HepG2 (cell line): Measurements from ENCODE around the gene PGK1. TPM values are rescaled to one million over a fixed set of nuclear protein-coding genes. Genes with fewer than 3 reads are reported as not detected.
A peak's percentile ranks its signal among the peaks of the same experiment; 100 is the strongest.

ENCODE experiments used
- ATAC-seq: fragments of 200-7000 bp; cut with Tn5 transposase; 3 replicates; pipeline ENCODE4 v1.9.1; 2020; ENCODE audit warnings: mild to moderate bottlenecking, moderate library complexity
- BruUV-seq: library from RNA; stranded (reverse); fragments of 400-500 nt; replicated peaks from 2 replicates; lab custom pipeline; 2021; lab: Mats Ljungman, UMichigan
- CTCF ChIA-PET: fragments of 300-600 bp; formaldehyde crosslinking; extraction: SDS; loops from one replicate; lab custom pipeline; 2021; ENCODE audit warnings: low total read pairs, inconsistent platforms, low intra/inter-chr PET ratio; lab: Yijun Ruan, JAX
- POLR2A ChIA-PET: fragments of 350-600 bp; sonication (Branson Sonifier 250); formaldehyde crosslinking; loops from one replicate; lab custom pipeline; 2020; ENCODE audit warnings: antibody characterized with exemption, inconsistent platforms; lab: Yijun Ruan, JAX
- DNase-seq: peaks from one replicate; pipeline ENCODE4 v3.0.0-alpha.2; 2015; ENCODE audit warnings: low spot score
- FAIRE-seq: peaks from 3 replicates; lab custom pipeline; 2011; peaks lifted over from hg19 to GRCh38; lab: Jason Lieb, UNC
- H2AFZ ChIP-seq: one replicate; pipeline ENCODE4 v1.6.1; 2011; ENCODE audit warnings: low read length, inconsistent platforms
- H3K27ac ChIP-seq: fragments of 300-600 bp; 3 replicates; pipeline ENCODE4 v1.8.0; 2011; ENCODE audit warnings: mixed run types, mild to moderate bottlenecking, mixed read lengths, low read length, inconsistent platforms; ENCODE audit not compliant: insufficient read depth; ENCODE audit errors: extremely low read length
- H3K27me3 ChIP-seq, 2 experiments: fragments of 200-600 bp in 1 of 2; 2 replicates in 1 of 2; 3 replicates in 1 of 2; pipeline versions ENCODE4 v1.6.0 to v1.8.0; 2011; ENCODE audit warnings: low read length in 2 of 2, mild to moderate bottlenecking in 2 of 2, moderate library complexity in 2 of 2, inconsistent platforms in 1 of 2; ENCODE audit not compliant: insufficient read depth in 2 of 2, control insufficient read depth in 1 of 2
- H3K36me3 ChIP-seq, 2 experiments: fragments of 200-600 bp in 1 of 2; replicated peaks in 1 of 2; 2 replicates in 1 of 2; 3 replicates in 1 of 2; pipeline versions ENCODE4 v1.5.1 to v1.8.0; 2011; ENCODE audit warnings: low read length in 2 of 2, inconsistent platforms in 1 of 2; ENCODE audit not compliant: insufficient read depth in 2 of 2, control insufficient read depth in 1 of 2
- H3K4me1 ChIP-seq: 2 replicates; pipeline ENCODE4 v1.5.1; 2012; ENCODE audit warnings: low read length, inconsistent platforms; ENCODE audit not compliant: insufficient read depth
- H3K4me2 ChIP-seq: 2 replicates; pipeline ENCODE4 v1.6.0; 2011; ENCODE audit warnings: low read depth, low read length, inconsistent platforms
- H3K4me3 ChIP-seq, 3 experiments: fragments of 200-600 bp in 1 of 3; sonication (generic), shearing (Covaris generic) in 1 of 3; replicated peaks in 1 of 3; 2 replicates each; pipeline ENCODE4 v1.5.1; 2011 to 2016; ENCODE audit warnings: low read length in 3 of 3, inconsistent platforms in 2 of 3, low read depth in 2 of 3, mild to moderate bottlenecking in 2 of 3, control low read depth in 1 of 3, mixed read lengths in 1 of 3; ENCODE audit not compliant: insufficient read depth in 1 of 3
- H3K79me2 ChIP-seq: one replicate; pipeline ENCODE4 v1.6.1; 2011; ENCODE audit warnings: low read length, inconsistent platforms; ENCODE audit not compliant: insufficient read depth
- H3K9ac ChIP-seq: 2 replicates; pipeline ENCODE4 v1.6.0; 2011; ENCODE audit warnings: mild to moderate bottlenecking, low read depth, low read length, inconsistent platforms; ENCODE audit not compliant: insufficient read depth
- H3K9me3 ChIP-seq: 2 replicates; pipeline ENCODE4 v1.5.1; 2012; ENCODE audit warnings: mild to moderate bottlenecking, low read length
- H4K20me1 ChIP-seq: 2 replicates; pipeline ENCODE4 v1.6.0; 2011; ENCODE audit warnings: inconsistent platforms, mild to moderate bottlenecking, low read length, moderate library complexity; ENCODE audit not compliant: insufficient read depth
- ARNTL ChIP-seq: sonication (generic); formaldehyde crosslinking; IDR thresholded peaks from 2 replicates; pipeline ENCODE4 v1.4.0; 2020; ENCODE audit warnings: mild to moderate bottlenecking, missing genetic modification reagents
- BCL6 ChIP-seq: IDR thresholded peaks from 2 replicates; pipeline ENCODE4 v1.6.1; 2016; ENCODE audit warnings: missing genetic modification reagents, missing compliant biosample characterization
- NPAS2 ChIP-seq: sonication (generic); formaldehyde crosslinking; IDR thresholded peaks from 2 replicates; pipeline ENCODE4 v1.8.0; 2022; ENCODE audit warnings: mild to moderate bottlenecking, missing genetic modification reagents, borderline replicate concordance
- ONECUT2 ChIP-seq: sonication (generic); formaldehyde crosslinking; IDR thresholded peaks from 2 replicates; pipeline ENCODE4 v1.4.0; 2020; ENCODE audit warnings: missing genetic modification reagents
- ZFP90 ChIP-seq: sonication (generic); formaldehyde crosslinking; IDR thresholded peaks from 2 replicates; pipeline ENCODE4 v1.8.0; 2022; ENCODE audit warnings: missing genetic modification reagents, mild to moderate bottlenecking, inconsistent platforms, borderline replicate concordance
- ZNF180 ChIP-seq: sonication (generic); formaldehyde crosslinking; IDR thresholded peaks from 2 replicates; pipeline ENCODE4 v1.4.0; 2020; ENCODE audit warnings: low read depth, missing genetic modification reagents, borderline replicate concordance
- ZNF230 ChIP-seq: sonication (generic); formaldehyde crosslinking; IDR thresholded peaks from 2 replicates; pipeline ENCODE4 v1.4.0; 2020; ENCODE audit warnings: mild to moderate bottlenecking, missing genetic modification reagents
- ZNF292 ChIP-seq: sonication (generic); formaldehyde crosslinking; IDR thresholded peaks from 2 replicates; pipeline ENCODE4 v1.8.1; 2022; ENCODE audit warnings: mild to moderate bottlenecking, low read depth, missing genetic modification reagents, borderline replicate concordance
- ZNF616 ChIP-seq: sonication (generic); formaldehyde crosslinking; IDR thresholded peaks from 2 replicates; pipeline ENCODE4 v1.5.0; 2020; ENCODE audit warnings: low read depth, mild to moderate bottlenecking, missing genetic modification reagents
- WGBS: methylation state at CpG from one replicate; pipeline ENCODE4 v1.1.6; 2017; ENCODE audit warnings: low lambda C conversion rate; 5-methylcytosine and 5-hydroxymethylcytosine counted together
- in situ Hi-C: cut with HindIII; loops from 2 replicates; pipeline ENCODE4 v1.10.0; 2017; ENCODE audit warnings: low pct_unique_long_range_greater_than_20kb; ENCODE audit not compliant: extremely low pct_ligation_motif_present
- intact Hi-C: fragments of 100-400 bp; cut with micrococcal nuclease; formaldehyde crosslinking; loops from one replicate; pipeline ENCODE4 v1.10.0; 2022; ENCODE audit not compliant: unreplicated experiment
- polyA plus RNA-seq, 8 experiments: library from polyadenylated mRNA; depleted of rRNA in 3 of 8; stranded (reverse) in 7 of 8; unstranded in 1 of 8; fragments of >200 nt; fragmentation: Illumina TruSeq in 4 of 8; extraction: Trizol in 4 of 8; gene quantifications; 2 replicates each; pipeline versions ENCODE4 v1.2.1 to v1.2.3, GENCODE V29; 2011 to 2016; ENCODE audit warnings: low read depth in 4 of 8, missing spikeins in 1 of 8, mixed read lengths in 1 of 8; ENCODE audit not compliant: insufficient read depth in 1 of 8
- total RNA-seq, 5 experiments: library from RNA; depleted of rRNA; stranded (reverse); fragments of >200 nt; fragmentation: Illumina TruSeq; extraction: Trizol; gene quantifications; 2 replicates each; pipeline ENCODE4 v1.2.3, GENCODE V29; 2016; ENCODE audit warnings: low read depth in 1 of 5
- TF ChIP-seq, protein P1 (sequence below): sonication (generic); formaldehyde crosslinking; IDR thresholded peaks from 2 replicates; pipeline ENCODE4 v1.4.0; 2020; ENCODE audit warnings: mild to moderate bottlenecking, missing genetic modification reagents, borderline replicate concordance
- TF ChIP-seq, protein P2 (sequence below): IDR thresholded peaks from 2 replicates; pipeline ENCODE4 v1.6.1; 2016; ENCODE audit warnings: mild to moderate bottlenecking
- TF ChIP-seq, protein P3 (sequence below): sonication (generic); formaldehyde crosslinking; IDR thresholded peaks from 2 replicates; pipeline ENCODE4 v1.5.0; 2020; ENCODE audit warnings: missing genetic modification reagents

PGK1 gene
- total and polyA plus RNA-seq, 2 of the 13 experiments (the other 11 are each of a cell fraction or from before 2014, with no cell fraction given): 325 to 1,274 TPM

DNA sequence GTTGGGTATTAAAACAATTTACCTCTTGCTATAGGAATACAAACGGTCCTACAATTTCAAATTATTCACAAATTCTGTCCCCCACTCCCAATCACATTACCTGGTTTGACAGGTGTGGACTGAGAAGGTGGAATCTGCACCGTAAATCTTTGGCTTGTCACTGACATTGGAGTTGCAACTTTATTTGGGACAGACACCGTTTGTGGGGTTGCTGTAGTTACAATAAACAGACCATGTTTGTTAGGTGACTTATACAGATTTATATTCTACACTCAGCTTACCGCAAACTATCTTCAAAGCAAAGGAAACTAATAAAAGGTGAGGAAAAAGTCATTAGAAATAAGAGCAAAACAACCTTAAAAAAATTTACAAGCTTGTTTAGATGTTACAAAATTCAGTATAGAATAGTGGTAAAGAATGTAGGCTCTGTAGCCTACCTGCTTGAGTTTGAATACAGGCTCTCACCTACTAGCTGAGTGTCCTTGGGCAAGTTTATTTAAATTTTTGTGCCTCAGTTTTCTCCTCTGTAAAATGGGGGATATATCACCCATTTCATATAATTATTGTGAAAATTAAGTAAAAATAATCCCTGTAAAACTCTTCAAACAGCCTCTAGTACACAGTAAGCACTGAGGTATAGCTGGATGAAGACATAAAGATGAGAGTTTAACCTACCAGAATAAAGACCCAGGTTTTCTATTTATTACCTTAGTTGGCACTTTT, 29.4 kb downstream of the PGK1 start (continued):
- TF ChIP-seq, protein P1, sequence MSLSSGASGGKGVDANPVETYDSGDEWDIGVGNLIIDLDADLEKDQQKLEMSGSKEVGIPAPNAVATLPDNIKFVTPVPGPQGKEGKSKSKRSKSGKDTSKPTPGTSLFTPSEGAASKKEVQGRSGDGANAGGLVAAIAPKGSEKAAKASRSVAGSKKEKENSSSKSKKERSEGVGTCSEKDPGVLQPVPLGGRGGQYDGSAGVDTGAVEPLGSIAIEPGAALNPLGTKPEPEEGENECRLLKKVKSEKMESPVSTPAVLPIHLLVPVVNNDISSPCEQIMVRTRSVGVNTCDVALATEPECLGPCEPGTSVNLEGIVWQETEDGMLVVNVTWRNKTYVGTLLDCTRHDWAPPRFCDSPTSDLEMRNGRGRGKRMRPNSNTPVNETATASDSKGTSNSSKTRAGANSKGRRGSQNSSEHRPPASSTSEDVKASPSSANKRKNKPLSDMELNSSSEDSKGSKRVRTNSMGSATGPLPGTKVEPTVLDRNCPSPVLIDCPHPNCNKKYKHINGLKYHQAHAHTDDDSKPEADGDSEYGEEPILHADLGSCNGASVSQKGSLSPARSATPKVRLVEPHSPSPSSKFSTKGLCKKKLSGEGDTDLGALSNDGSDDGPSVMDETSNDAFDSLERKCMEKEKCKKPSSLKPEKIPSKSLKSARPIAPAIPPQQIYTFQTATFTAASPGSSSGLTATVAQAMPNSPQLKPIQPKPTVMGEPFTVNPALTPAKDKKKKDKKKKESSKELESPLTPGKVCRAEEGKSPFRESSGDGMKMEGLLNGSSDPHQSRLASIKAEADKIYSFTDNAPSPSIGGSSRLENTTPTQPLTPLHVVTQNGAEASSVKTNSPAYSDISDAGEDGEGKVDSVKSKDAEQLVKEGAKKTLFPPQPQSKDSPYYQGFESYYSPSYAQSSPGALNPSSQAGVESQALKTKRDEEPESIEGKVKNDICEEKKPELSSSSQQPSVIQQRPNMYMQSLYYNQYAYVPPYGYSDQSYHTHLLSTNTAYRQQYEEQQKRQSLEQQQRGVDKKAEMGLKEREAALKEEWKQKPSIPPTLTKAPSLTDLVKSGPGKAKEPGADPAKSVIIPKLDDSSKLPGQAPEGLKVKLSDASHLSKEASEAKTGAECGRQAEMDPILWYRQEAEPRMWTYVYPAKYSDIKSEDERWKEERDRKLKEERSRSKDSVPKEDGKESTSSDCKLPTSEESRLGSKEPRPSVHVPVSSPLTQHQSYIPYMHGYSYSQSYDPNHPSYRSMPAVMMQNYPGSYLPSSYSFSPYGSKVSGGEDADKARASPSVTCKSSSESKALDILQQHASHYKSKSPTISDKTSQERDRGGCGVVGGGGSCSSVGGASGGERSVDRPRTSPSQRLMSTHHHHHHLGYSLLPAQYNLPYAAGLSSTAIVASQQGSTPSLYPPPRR (CRISPR knock-in tag): no peak

DNA sequence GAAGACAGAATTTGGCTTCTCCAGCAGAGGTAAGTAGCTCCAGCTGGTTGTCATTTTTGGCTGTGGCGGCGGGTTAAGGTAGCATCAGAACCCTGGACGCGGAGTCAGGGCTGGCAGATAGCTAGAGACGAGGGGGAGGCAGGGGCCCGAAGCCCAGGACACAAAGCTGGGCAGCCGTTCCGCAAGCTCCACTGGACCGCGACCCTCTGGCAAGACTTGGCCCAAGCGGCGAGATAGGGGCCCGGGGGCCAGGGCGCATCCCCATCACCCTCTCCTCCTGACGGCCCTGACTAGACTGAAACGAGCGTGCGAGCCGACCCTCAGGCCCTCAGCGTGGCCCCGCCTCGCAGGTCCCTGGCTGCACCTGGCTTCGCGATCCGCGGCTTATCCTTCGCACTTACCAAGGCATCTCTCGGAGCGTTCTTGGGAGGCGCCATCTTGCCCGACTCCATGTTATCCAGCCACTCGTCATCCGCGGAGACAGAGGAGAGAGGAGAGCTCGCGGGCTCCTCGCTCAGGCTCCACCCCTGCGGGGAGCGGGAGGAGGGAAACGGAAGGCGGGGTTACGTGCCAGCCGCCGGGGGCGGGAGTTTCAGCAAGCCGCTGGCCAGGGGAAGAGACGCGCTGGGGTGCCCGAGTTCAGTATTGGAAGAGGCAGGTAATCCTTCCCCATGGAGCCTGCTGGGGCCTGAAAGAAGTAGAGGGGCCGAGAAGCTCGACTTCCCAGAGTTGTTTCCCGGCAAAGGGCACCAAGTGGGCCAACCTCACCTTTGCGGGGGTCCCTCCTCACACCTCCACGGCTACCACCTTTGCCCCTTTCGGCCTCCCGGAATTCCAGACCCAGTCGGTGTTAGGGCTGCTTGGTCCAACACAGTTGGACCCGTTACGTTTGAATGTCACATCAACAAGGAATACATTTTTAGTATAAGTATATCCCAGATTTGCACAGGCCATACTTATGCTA, 35.4 kb downstream of the PGK1 start, which contains the start of gene TAF9B:
Gene TAF9B (minus strand): TSS at position 491 of the 964 bp plus-strand sequence. CDS start 39 bp downstream, at position 452.
- CTCF ChIA-PET: no interaction called here
- intact Hi-C loops: no loop called here
- no peak for TF ChIP-seq ARNTL (CRISPR knock-in tag)
- no peak for TF ChIP-seq ZNF616
- no peak for TF ChIP-seq ONECUT2 (CRISPR knock-in tag)
- TF ChIP-seq, protein P2, sequence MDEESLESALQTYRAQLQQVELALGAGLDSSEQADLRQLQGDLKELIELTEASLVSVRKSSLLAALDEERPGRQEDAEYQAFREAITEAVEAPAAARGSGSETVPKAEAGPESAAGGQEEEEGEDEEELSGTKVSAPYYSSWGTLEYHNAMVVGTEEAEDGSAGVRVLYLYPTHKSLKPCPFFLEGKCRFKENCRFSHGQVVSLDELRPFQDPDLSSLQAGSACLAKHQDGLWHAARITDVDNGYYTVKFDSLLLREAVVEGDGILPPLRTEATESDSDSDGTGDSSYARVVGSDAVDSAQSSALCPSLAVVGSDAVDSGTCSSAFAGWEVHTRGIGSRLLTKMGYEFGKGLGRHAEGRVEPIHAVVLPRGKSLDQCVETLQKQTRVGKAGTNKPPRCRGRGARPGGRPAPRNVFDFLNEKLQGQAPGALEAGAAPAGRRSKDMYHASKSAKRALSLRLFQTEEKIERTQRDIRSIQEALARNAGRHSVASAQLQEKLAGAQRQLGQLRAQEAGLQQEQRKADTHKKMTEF (CRISPR knock-in tag): peak; percentile 35; the same call in 1 of the 2 replicates
- no peak for TF ChIP-seq ZNF180
- no peak for TF ChIP-seq NPAS2 (CRISPR knock-in tag)
- TF ChIP-seq, protein P3, sequence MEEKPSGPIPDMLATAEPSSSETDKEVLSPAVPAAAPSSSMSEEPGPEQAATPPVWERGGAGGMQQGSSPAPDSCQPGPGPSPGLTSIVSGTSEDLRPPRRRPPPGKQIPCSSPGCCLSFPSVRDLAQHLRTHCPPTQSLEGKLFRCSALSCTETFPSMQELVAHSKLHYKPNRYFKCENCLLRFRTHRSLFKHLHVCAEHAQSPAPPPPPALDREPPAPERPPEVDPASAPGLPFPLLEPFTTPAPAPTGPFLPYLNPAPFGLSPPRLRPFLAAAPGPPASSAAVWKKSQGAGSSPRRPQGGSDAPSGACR (CRISPR knock-in tag): no peak
- no peak for TF ChIP-seq ZFP90 (CRISPR knock-in tag)
- no peak for TF ChIP-seq BCL6 (CRISPR knock-in tag)
- TF ChIP-seq ZNF230 (CRISPR knock-in tag): no peak
- TF ChIP-seq ZNF292 (CRISPR knock-in tag): no peak

More for the DNA sequence above, 35.4 kb downstream of the PGK1 start, which contains the start of gene TAF9B:
- FAIRE-seq (peak; percentile 62), ATAC-seq (peak; percentile 91), DNase-seq (peak; percentile 71)
- Histone ChIP-seq H3K27me3 (no peaks in the 10 kb centered on the region), H4K20me1 (no peaks in the 10 kb centered on the region), H3K9ac (peak within 1 kb of the TSS; percentile 56), H3K27ac (peak within 1 kb of the TSS; percentile 24), H3K4me2 (peak within 1 kb of the TSS; percentile 75), H3K4me3 (peak within 1 kb of the TSS; percentile 67 to 80 (median 72); a peak in 5 of 6 replicates), H3K36me3 (no peaks in the 10 kb centered on the region), H3K9me3 (no peaks in the 10 kb centered on the region), H2AFZ (no peak within 1 kb of the TSS), H3K79me2 (no peaks in the 10 kb centered on the region), H3K4me1 (no peaks in the 10 kb centered on the region)
- BruUV-seq: TSS peak; percentile 68
- 0% methylated on average over 2 of the region's 59 CpGs for WGBS
- in situ Hi-C loops: no loop called here
- POLR2A ChIA-PET: interaction anchor here (0.6 to 1.3 kb wide), 4 partner anchors 9 to 240 kb away, joined by 3 to 7 read pairs (median 4); partner anchors contain the start of genes COX7B and PGK1
